HepG2 (cell line): ENCODE results near the gene BRAT1.

Experiments
- ATF4 ChIP-seq, 2 experiments: fragments of 450-650 bp in 1 of 2; sonication (generic) in 1 of 2; formaldehyde crosslinking; IDR thresholded peaks; 2 replicates each; pipeline versions ENCODE4 v1.5.0 to v1.8.0; 2020 to 2022; ENCODE audit warnings: mild to moderate bottlenecking in 1 of 2, missing genetic modification reagents in 1 of 2
- KDM1A ChIP-seq: IDR thresholded peaks from 2 replicates; pipeline ENCODE4 v1.6.1; 2016; ENCODE audit warnings: missing compliant biosample characterization
- RFX5 ChIP-seq: IDR thresholded peaks from 2 replicates; pipeline ENCODE4 v1.6.1; 2011; ENCODE audit warnings: low read depth, low read length, improper control_type of control experiment
- TAF1 ChIP-seq: sonication (generic); formaldehyde crosslinking; IDR thresholded peaks from 2 replicates; pipeline ENCODE4 v1.4.0; 2020; ENCODE audit warnings: missing genetic modification reagents
- TF ChIP-seq, protein P1 (sequence below): sonication (generic); formaldehyde crosslinking; IDR thresholded peaks from 2 replicates; pipeline ENCODE4 v1.5.0; 2020; ENCODE audit warnings: mild to moderate bottlenecking, missing genetic modification reagents, moderate library complexity
- TF ChIP-seq, protein P2 (sequence below): sonication (generic); formaldehyde crosslinking; IDR thresholded peaks from 2 replicates; pipeline ENCODE4 v1.5.1; 2020; ENCODE audit warnings: mild to moderate bottlenecking, missing genetic modification reagents

DNA sequence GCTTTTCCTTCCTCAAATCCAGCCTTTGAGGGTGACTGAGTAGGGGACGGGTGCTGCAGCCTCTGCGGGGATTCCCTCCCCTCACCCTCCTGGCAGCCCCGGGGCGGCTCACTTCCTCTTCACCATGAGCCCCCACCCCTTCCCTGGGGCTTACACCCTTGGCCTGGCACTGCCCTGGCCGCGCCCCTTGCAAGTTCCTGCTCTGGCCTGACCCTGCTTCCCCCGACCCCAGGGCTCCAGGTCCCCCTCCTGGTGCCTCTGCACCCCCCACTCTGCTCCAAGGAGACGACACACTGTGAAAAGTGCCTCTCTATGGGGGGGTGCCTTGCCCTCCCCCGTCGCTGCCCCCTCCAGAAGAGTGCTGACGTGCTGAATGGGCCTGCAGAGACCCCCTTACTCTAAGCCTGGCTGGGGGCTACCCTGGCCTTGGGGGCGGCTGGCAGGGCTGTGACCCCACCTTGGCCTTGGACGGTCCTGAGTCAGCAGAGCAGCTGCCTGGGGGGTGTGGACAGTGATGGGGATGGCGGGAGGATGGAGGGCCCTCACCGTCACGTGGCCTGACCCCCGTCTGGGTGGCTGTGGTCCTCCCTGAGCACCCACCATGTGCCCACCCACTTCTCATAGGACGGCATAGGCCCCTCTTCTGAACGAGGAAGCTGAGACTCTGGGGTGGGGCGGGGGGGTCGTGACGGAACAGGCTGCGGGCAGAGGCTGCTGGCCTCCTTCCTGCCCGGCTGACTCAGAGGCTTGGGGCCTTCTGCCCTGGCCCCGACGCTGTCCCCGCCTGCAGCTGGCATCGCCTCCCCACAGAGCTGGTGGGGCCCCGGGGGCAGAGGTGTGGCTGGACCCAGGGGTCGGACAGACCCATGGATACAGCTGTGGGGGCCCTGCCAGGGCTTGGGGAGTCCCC, 25.9 kb downstream of the BRAT1 start:
- TF ChIP-seq ATF4 (CRISPR knock-in tag; IDR thresholded peaks at IDR 0.05) (no peak), RFX5 (no peak), KDM1A (CRISPR knock-in tag) (no peak), TAF1 (CRISPR knock-in tag) (no peak)
- TF ChIP-seq, protein P1, sequence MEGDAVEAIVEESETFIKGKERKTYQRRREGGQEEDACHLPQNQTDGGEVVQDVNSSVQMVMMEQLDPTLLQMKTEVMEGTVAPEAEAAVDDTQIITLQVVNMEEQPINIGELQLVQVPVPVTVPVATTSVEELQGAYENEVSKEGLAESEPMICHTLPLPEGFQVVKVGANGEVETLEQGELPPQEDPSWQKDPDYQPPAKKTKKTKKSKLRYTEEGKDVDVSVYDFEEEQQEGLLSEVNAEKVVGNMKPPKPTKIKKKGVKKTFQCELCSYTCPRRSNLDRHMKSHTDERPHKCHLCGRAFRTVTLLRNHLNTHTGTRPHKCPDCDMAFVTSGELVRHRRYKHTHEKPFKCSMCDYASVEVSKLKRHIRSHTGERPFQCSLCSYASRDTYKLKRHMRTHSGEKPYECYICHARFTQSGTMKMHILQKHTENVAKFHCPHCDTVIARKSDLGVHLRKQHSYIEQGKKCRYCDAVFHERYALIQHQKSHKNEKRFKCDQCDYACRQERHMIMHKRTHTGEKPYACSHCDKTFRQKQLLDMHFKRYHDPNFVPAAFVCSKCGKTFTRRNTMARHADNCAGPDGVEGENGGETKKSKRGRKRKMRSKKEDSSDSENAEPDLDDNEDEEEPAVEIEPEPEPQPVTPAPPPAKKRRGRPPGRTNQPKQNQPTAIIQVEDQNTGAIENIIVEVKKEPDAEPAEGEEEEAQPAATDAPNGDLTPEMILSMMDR = no peak
- TF ChIP-seq, protein P2, sequence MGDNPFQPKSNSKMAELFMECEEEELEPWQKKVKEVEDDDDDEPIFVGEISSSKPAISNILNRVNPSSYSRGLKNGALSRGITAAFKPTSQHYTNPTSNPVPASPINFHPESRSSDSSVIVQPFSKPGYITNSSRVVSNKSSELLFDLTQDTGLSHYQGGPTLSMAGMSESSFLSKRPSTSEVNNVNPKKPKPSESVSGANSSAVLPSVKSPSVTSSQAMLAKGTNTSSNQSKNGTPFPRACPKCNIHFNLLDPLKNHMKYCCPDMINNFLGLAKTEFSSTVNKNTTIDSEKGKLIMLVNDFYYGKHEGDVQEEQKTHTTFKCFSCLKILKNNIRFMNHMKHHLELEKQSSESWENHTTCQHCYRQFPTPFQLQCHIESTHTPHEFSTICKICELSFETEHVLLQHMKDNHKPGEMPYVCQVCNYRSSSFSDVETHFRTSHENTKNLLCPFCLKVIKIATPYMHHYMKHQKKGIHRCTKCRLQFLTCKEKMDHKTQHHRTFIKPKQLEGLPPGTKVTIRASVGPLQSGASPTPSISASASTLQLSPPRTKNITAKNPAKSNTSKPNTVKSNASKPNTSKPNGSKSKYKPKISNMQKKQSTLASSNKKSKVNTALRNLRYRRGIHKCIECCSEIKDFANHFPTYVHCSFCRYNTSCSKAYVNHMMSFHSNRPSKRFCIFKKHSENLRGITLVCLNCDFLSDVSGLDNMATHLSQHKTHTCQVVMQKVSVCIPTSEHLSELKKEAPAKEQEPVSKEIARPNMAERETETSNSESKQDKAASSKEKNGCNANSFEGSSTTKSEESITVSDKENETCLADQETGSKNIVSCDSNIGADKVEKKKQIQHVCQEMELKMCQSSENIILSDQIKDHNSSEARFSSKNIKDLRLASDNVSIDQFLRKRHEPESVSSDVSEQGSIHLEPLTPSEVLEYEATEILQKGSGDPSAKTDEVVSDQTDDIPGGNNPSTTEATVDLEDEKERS (CRISPR knock-in tag) = no peak
